HL-60 (cell line): Measurements from ENCODE around the gene TMEM63A.

ENCODE experiments used
- POLR2AphosphoS5 ChIP-seq: IDR thresholded peaks from 2 replicates; pipeline ENCODE4 v1.6.1; 2012; ENCODE audit warnings: low read depth
- TF ChIP-seq, protein P1 (sequence below): IDR thresholded peaks from one replicate; pipeline ENCODE4 v1.5.1; 2011; ENCODE audit warnings: low read length, control low read depth, inconsistent platforms; ENCODE audit not compliant: insufficient read depth

DNA sequence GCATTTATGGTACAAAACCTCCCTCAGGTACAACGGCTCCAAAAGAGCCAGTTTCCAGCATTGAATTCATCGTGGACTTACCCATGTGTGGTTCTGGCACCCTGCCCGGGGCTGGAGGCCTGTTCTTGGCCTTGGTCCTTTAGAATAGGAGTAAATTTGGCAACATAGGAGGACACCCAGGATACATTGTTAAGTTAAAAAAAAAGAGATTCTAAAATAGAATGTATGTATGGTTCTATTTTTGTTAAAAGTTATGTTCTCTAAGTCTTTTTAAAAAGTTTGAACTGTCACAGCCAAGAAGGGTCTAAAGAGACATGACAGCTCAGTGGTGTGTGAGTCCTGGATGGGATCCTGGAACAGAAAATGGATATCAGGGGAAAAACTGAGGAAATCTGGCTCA, 46.3 kb downstream of the TMEM63A start:
- TF ChIP-seq, protein P1, sequence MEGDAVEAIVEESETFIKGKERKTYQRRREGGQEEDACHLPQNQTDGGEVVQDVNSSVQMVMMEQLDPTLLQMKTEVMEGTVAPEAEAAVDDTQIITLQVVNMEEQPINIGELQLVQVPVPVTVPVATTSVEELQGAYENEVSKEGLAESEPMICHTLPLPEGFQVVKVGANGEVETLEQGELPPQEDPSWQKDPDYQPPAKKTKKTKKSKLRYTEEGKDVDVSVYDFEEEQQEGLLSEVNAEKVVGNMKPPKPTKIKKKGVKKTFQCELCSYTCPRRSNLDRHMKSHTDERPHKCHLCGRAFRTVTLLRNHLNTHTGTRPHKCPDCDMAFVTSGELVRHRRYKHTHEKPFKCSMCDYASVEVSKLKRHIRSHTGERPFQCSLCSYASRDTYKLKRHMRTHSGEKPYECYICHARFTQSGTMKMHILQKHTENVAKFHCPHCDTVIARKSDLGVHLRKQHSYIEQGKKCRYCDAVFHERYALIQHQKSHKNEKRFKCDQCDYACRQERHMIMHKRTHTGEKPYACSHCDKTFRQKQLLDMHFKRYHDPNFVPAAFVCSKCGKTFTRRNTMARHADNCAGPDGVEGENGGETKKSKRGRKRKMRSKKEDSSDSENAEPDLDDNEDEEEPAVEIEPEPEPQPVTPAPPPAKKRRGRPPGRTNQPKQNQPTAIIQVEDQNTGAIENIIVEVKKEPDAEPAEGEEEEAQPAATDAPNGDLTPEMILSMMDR = no peak
- no peak for TF ChIP-seq POLR2AphosphoS5
